ENCODE results near the gene AKIRIN2. TPM values are rescaled to one million over a fixed set of nuclear protein-coding genes. Genes with fewer than 3 reads are reported as not detected.

AKIRIN2 gene
- total and polyA plus RNA-seq, 2 donors (not counting 3 experiments of a cell fraction or from before 2014, with no cell fraction given) = 19.0 to 46.4 TPM

- no TSS peak for BruUV-seq (replicated peaks)
- dilution Hi-C loops (cut with MboI; ENCODE audit: extremely low pct_ligation_motif_present, low sequenced_read_pairs) (no loop called here), intact Hi-C loops (cut with micrococcal nuclease) (no loop called here)
- FAIRE-seq = no peak
- Histone ChIP-seq H3K27ac (ENCODE audit: insufficient read depth, low read depth, low read length) (no peak overlapping the region), H2AFZ (ENCODE audit: low read depth, low read length) (no peak overlapping the region), H3K4me3 (replicated peaks in 1 of 3; ENCODE audit: insufficient read depth in 1 of 3, low read depth in 1 of 3, low read length in 3 of 3) (no peak overlapping the region), H3K79me2 (ENCODE audit: control insufficient read depth, insufficient read depth, low read length) (peaks cover 100% of the 10 kb centered on the region), H3K4me2 (ENCODE audit: insufficient read depth, low read length) (no peak overlapping the region), H3K9me3 (replicated peaks; ENCODE audit: control insufficient read depth, insufficient read depth, low read length) (no peaks in the 10 kb centered on the region), H3K9ac (replicated peaks; ENCODE audit: extremely low read depth, insufficient read depth, low read length) (no peak overlapping the region), H3K9me1 (replicated peaks; ENCODE audit: control insufficient read depth, extremely low read depth, insufficient read depth, low read length) (no peaks in the 10 kb centered on the region), H3K36me3 (ENCODE audit: control insufficient read depth in 2 of 2, extremely low read depth in 1 of 2, insufficient read depth in 2 of 2, low read length in 2 of 2) (no peaks in the 10 kb centered on the region), H3K4me1 (ENCODE audit: control insufficient read depth, extremely low read depth, insufficient read depth, low read length) (no peaks in the 10 kb centered on the region), H4K20me1 (replicated peaks; ENCODE audit: control insufficient read depth, extremely low read depth, insufficient read depth, low read length) (peaks cover 12% of the 10 kb centered on the region), H3K27me3 (ENCODE audit: control insufficient read depth in 2 of 2, insufficient read depth in 2 of 2, low read length in 2 of 2) (no peaks in the 10 kb centered on the region)
- ChIA-PET POLR2A (no interaction called here), CTCF (interaction anchor here (0.9 to 2.9 kb wide), 4 partner anchors 10 to 37 kb away, joined by 3 to 10 read pairs (median 4); partner anchors contain the start of gene AKIRIN2)
- DNase-seq (ENCODE audit: low read depth, low spot score) = no peak
- TF ChIP-seq JUN (IDR thresholded peaks at IDR 0.05; ENCODE audit: borderline replicate concordance, insufficient read depth, insufficient read length, low read depth) (no peak), MAX (IDR thresholded peaks at IDR 0.05; ENCODE audit: insufficient read depth, insufficient read length) (no peak), CTCF (IDR thresholded peaks at IDR 0.05; ENCODE audit: extremely low read depth in 1 of 2, insufficient read depth in 1 of 2, low read depth in 1 of 2, low read length in 2 of 2) (no peak), POLR2AphosphoS5 (IDR thresholded peaks at IDR 0.05; ENCODE audit: insufficient read depth, low read depth, low read length) (no peak), MYC (IDR thresholded peaks at IDR 0.05; ENCODE audit: low read depth, low read length) (no peak), GATA2 (IDR thresholded peaks at IDR 0.05; ENCODE audit: insufficient read depth, insufficient read length, low read depth, low read length) (no peak), POLR2A (IDR thresholded peaks at IDR 0.05; ENCODE audit: low read depth, low read length) (no peak), EZH2 (IDR thresholded peaks at IDR 0.05; ENCODE audit: borderline replicate concordance, low read depth, low read length, severe bottlenecking) (no peak), FOS (IDR thresholded peaks at IDR 0.05; ENCODE audit: borderline replicate concordance, insufficient read depth, low read length) (no peak)
Measured at GRCh38 chr6:87684895-87685654, 17.0 kb downstream of the AKIRIN2 start.

All from endothelial cell of umbilical vein (primary cell).